Stimulated activated CD8-positive, alpha-beta memory T cell treated with anti-CD3 and anti-CD28 coated beads, Interleukin-4, amount 100 ng/mL, for 24 hours (primary cell): ENCODE data around the gene ALG1.
"Not testable (repeated sequence)": the region's sequence is repeated elsewhere in the genome, so short reads cannot be mapped to it uniquely, and the experiment has no call there.

Source experiments
- DNase-seq: peaks from one replicate; pipeline ENCODE4 v3.0.0-alpha.2; 2020; ENCODE audit warnings: low read depth

The ALG1 gene

DNA sequence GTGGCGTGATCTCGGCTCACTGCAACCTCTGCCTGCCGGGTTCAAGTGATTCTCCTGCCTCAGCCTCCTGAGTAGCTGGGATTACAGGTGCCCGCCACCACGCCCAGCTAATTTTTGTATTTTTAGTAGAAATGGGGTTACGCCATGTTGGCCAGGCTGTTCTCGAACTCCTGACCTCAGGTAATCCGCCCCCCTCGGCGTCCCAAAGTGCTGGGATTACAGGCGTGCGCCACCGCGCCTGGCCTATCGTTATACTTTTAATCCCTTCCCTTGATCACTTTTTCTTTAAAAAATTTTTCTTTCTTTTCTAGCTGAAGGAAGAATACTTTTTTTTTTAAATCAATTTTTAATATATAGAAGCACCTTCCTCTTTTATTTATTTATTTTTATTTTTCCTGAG, 2.1 kb downstream of the ALG1 start:
- not testable (repeated sequence) for DNase-seq

DNA sequence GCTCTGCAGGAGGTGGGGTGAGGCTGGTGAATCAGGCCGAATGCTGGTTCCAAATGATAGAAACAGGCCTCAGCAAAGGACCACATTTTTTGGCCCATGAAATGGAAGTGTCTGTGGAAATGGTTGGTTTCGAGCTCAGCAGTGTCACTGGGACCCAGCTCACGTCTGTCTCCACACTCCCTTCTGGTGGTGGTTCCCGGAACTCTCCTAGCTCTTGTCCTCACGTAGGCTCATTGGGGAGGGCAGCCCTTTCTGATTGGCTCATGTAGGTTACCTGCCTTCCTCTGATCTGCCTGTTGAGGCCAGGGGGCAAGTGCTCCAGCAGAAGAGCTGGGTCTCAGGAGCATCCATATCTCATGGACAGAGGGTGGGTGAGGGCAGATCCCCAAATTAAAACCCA, 4.0 kb downstream of the ALG1 start:
- no peak for DNase-seq

DNA sequence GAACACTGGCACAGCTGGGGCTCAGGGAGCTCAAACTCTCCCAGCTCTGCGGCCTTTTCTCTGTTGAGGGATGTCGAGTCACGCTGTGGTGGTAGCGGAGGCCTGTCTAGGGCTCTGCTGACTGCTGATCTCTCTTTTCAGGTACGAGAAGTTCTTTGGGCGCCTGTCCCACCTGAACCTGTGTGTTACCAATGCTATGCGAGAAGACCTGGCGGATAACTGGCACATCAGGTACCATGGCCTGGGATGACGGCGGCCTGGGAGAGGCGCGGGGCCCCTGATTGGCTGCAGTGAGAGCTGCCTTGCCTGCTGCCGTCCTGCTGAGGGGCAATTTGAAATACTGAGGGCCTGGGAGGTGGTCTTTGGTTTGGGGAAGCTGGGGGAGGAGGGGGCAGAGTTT, 5.7 kb downstream of the ALG1 start:
- DNase-seq, result no peak

DNA sequence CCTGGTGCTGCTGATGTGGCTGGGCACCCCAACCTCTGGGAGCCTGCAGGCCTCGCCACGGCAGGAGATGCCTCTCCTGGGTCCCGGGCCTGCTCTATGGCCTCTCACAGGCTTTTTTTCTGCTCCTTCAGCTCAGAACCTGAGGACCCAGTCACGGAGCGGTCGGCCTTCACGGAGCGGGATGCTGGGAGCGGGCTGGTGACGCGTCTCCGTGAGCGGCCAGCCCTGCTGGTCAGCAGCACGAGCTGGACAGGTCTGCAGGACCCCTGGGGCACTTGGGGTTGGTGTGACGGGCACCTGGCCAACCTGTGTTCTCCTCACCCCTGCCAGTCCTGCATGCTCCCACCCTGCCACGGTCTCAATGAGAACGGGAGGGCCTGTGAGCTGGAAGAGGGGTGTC, 7.0 kb downstream of the ALG1 start:
- DNase-seq, result no peak

DNA sequence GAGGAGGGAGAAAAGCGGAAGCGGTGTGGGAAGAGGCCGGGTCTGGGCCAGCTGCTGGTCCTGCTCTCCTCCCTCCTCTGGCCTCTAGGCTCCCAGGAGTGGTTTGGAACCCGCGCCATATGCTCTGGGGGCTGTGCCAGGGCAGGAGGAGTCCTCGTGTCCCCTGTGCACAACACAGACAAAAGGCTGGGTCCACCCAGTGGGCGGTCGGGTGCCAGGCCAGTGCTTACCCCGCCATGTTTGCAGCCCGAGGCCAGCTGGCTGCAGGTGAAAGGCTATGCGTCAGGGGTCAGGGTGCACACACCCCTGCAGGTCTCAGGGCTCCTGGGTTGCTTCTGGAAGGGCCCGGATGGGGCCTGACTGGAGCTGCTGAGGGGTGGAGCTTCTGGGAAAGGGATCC, 8.8 kb downstream of the ALG1 start:
- DNase-seq, result not testable (repeated sequence)

DNA sequence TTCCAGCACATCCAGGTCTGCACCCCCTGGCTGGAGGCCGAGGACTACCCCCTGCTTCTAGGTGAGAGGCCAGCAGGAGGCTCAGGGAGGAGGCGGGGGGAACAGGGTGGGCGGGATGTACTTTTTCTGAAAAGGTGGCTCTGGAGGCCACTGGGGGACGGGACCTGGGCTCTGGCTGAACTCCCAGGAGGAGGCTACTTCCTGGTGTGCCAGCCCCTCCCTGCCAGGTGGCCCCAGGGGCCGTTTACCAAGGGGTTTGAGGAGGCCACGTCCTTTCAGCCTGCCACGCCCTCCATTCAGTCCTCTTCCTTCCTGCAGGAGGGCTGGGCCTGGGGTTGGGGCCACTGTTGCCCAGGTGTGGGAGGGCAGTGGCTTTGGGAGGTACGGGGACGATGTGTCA, 9.4 kb downstream of the ALG1 start:
- DNase-seq, result not testable (repeated sequence)

DNA sequence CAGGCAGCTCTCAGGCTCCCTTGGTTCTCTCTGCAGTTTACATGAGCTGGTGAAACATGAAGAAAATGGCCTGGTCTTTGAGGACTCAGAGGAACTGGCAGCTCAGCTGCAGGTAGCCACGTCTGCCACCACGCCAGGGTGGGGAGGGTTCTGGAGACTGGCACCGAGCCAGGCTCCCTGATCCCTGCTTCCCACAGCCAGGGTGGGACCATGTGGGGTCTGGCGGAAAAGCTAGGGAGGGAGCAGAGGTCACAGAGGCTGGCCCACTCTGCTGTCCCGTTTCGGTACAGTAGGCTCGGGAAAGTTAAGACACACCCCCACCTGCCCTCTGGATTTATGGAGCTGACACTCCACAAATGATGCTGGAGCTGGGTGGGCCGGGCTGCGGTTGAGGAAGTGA, 12.0 kb downstream of the ALG1 start:
- not testable (repeated sequence) for DNase-seq

DNA sequence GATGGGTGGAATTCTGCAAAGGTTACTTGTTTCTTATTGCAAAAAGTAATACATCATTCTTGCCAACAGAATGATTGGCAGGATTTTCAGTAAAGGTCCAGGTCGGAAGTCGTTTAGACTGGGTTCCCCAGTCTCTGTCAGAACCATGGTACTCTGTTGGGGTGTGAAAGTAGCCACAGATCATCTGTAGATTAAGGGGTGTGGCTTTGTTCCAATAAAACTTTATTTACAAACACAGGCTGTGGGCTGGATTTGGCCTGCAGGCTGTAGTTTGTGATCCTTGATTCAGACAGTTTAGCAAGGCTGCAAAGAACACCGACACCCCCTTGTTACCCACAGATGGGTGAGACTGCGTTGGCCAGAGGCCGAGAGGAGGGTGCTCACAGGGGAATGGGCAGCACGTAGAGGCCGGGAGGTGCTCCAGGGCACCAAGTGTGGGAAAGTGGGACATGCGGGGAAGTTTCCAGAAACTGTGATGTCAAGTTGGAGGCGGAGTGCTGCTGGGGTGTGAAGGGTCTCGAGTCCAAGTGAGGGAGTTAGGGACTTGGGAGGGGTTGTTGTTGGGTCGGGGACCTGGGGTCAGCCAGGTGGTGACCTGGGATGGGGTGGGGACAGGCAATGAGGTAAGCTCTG, 12.6 kb downstream of the ALG1 start:
- DNase-seq, result not testable (repeated sequence)

DNA sequence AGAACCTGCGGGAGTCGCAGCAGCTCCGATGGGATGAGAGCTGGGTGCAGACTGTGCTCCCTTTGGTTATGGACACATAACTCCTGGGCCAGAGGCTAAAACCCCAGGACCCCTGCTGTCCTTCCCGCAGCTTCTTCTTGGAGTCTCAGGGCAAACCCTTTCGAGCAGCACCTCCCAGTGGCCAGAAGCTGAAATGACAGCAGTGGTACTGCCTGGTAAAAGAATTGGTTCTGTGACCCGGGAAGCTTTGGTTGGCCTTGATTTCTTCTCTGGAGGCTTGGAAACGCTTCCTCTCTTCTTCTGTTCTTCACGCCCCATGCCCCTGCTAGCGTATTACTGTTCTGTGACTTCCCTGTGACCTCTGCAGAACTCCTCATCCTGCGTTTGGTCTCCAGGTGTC, 13.2 kb downstream of the ALG1 start:
- peak; percentile 35 for DNase-seq

DNA sequence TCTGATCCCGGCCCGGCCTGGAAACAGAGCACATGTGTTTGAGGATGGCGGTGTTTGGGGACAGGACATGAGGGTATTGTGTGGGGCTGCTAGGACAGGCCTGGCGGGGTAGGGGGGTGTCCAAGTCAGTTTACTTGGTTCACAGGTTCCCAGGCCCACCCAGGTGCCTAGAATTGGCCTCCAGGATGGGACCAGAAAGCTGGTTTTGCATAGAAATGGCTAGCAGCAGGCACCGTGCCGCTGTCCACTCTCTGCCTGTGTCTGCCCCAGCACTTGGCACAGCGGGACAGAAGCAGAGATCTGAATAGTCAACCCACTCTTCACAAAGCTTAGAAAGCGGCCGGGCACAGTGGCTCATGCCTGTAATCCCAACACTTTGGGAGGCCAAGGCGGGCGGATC, 14.1 kb downstream of the ALG1 start:
- DNase-seq, result not testable (repeated sequence)

DNA sequence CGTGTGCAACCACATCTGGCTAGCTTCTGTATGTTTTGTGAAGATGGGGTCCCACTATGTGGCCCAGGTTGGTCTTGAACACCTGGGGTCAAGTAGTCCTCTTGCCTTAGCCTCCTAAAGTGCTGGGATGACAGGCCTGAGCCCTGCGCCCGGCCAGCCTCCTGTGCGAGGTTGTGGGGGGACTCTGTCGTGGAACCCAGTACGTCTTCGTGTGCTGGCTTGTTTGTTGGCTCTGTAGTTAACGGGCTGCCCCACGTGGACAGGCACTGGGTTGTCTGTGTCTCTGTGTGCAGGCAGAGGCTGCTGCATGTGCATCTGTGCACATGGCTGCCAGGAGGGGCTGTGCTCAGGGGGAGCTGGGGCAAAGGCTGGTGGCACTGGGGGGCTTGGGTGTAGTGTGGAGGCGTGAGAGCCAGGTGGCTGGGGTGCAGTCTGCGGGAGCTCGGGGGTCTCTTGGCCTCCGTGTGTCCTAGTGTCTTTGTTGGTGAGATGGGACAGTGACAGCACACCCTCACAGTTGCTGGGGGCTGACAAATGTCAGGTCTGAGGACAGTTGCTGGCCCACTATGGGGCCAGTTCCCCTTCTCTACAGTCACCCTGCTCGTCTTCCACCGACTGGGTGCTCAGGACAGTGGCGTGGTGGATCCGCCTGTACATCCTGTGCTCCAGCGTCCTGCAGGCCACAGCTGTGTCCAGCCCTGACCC, 16.6 kb downstream of the ALG1 start:
- DNase-seq, result not testable (repeated sequence)

DNA sequence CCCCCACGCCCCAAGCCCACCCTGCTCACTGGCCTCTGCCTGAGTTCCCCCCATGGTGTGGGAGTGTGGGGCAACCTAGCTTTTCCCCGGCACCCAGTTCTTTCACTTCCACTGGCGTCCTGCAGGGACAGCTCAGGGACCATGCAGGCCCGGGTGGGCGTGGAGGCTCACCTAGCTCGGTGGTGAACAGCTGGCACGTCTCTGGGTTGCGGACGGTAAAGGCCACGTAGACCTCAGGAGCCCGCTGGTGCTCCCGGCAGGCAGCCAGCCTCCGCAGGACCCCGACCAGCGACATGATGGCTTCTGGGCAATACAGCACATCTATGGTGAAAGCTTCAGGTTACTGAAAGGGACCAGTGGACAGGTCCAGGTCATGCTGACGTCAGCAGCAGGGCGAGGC, 17.3 kb downstream of the ALG1 start:
- DNase-seq, result not testable (repeated sequence)

DNA sequence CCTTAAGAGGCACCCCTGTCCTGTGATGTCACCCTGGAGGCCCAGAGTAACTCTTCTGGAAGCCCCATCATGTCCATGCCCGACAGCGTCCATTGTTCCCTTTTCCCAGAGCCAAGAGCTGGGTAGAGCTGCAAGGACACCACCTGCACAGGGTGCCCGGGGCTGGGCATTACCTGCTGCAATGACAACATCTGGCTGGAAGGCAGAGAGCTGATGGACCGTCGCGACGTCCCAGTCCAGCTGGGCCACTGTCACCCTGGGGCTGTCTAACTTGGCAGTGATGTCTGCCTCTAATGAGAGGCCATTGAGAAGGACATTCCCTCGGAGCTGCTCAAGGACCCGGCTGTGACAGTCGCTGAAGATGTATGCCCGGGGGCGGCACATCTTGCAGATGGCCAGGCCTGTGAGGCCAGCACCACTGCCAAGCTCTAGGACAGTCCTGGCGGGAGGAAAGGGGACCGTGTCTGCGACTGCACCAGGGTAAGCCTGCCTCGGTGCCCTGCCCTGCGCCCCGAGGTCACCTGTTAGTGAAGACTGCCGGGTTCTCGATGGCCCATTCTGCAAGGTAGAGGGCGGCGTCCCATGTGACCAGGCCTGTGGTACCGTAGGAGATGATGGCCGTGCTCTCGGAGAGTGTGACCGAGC, 18.4 kb downstream of the ALG1 start:
- not testable (repeated sequence) for DNase-seq

DNA sequence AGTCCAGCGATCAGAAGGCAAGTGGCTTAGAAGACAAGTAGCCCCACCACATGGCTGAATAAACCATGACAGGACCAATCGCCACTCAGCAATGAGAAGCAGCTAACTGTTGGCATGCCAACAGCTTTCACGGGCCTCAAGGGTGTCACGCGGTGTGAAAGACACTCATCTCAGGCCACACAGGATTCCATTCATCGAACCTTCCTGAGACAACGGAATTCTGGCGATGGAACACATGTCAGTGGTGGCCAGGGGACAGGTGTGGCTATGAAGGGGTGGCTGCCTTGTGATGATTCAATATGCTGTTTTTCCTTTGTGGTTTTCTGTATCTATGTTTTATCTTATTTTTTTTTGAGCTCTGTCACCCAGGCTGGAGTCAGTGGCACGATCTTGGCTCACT, 18.9 kb downstream of the ALG1 start:
- not testable (repeated sequence) for DNase-seq

DNA sequence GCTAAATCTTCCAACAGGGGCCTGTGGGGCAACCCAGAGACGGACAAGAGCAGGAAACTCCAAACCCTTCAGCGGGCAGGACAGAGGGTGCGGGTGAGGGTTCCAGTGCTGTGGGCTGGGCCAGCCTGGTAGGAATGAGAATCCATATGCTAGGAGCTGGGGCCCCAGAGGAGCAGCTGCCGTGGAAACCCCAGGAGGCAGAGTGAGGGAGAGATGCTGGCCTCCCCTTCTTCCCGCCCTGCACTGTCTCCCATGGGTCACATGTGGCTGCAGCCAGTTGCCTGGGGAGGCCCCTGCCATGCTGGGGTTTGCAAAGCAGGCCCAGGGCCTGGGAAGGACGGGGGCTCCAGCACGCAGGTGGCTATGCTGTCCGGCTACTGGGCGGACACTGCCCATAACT, 21.4 kb downstream of the ALG1 start:
- not testable (repeated sequence) for DNase-seq

DNA sequence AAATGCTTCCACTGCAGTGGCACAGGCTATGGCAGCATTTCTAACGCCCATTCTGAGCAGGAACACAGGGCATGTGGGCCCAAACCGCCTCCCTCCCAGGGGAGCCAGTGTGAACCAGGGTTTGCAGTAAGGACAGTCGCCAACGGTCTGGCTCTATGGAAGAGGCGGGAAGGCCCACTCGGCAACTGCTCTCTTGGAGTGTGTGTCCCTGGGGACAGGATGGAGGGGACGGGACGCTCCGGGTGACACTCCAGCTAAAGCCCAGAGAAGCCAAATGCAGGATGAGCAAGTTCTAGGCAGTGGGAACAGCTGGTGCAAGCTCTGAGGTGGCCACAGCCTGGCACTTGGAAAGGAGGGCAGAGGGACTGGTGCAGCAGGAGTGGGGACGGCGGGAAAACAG, 22.1 kb downstream of the ALG1 start:
- not testable (repeated sequence) for DNase-seq

DNA sequence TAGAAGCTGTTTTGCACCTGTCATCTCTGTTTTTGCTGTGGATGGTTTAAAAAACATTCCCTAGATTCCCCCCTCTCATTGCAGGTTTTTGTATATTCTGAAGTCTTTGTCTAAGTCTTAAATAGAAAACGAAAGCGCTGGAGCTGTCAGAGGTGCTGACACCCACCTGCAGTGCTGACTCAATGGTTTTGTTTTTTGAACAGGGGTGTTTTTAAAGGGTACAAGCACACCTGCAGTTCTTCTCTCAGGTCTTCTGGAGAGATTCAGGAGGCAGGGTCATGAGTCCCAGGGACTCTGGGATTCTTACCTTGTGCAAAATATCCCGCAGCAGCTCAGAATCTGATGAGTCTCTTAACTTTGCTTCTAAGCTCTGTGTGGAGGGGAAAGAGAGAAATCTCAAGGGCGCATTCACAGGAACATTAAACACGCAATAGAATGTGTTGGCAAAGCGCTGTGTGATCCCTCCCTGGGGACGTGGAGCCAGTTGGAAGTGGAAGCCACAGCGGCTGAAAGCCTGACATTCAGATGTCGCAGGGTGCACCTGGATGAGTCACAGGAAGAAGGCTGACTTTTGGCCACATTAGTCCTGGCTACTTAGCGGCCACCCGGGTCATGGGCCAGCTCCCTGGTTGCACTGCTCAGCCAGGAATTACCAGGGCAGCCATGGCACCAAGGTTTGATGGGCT, 23.6 kb downstream of the ALG1 start:
- DNase-seq, result not testable (repeated sequence)

DNA sequence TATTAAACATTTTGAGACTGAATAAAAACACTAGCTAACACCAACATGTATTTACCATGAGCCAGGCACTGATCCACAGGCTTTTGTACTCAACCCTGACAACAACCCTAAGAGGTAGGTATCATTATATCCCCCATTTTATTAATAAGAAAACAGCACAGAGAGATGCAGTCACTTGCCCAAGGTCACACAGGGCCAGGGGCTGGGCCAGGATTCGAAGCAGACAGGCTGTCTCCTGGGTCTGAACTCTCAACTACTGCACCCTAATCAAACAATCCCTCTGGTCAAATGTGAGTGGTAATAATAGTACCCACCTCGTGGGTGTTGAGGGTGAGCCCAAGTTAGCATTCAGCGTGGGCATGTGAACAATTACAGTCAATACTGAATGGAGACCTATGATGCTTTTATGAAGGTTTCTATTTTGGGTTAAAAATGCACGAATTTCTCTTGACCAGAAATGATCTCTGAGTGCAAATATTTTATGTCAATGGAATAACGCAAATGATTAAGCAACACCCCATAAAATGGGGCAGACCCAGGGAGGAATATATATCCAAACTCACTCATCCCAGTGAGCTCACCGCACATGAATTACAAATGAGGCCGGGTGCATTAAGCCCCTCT, 24.9 kb downstream of the ALG1 start:
- DNase-seq, result not testable (repeated sequence)

DNA sequence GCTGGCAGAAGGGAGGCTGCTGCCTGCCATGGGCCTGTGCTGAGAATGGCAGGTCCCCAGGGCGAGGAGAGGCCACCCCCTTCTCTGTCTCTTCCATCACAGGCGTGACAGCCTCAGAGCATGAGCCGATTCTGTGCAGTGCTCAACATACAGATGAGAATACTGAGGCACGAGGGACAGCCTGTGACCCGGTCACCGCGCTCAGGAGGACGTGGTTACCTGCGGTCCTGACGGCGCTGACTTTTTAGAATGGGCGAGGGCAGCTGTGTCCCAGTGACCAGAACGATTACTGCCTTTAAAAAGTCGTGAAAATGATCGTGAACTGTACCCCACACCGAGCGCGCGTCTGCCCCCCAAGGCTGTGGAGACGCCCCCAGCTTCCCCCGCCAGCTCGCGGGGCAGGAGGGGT, 25.4 kb downstream of the ALG1 start:
- DNase-seq, result peak; percentile 15

DNA sequence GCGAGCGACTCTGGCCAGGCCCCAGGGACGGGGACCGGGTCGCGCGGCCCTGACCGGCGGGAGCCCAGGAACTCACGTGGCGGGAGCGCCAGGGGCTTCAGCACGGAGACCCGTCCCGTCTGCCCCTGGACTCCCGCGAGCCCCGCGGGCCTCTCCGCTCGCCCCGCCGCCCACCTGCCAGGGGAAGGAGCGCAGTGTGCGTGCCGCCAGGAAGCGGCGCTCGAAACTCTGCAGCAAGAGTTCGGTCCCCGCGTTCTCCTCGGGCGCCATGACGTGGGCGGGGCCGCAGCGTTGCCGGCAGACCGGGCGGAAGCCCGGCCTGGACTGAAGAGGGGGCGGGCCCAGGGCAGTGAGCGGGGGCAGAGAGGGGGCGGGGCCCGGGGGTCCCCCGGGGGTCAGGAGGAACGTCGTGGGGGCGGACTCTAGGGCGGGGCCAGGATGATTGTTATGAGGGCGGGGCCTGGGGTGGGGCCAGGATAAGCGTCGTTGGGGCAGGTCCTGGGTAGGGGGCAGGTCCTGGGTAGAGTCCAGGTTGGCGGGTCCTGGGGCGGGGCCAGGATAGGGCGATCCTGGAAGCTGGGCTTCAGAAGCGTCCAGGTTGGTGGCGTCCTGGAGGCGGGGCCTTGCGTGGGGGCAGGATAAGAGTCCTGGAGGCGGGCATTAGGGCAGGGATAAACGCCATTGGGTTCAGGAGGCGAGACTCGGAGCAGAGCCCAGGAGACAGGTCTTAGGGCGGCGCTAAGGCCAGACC, 26.0 kb downstream of the ALG1 start, which contains the start of gene EEF2KMT:
EEF2KMT (minus strand) TSS at position 326 of the 751 bp plus-strand sequence; CDS start at position 270, 56 bp downstream.
- peak; percentile 94 for DNase-seq
